SK-N-SH (cell line): Measurements from ENCODE around the gene TRIP10. TPM values are rescaled to one million over a fixed set of nuclear protein-coding genes. Genes with fewer than 3 reads are reported as not detected.
"Not testable (repeated sequence)": the region's sequence is repeated elsewhere in the genome, so short reads cannot be mapped to it uniquely, and the experiment has no call there.

Source experiments
- CTCF ChIA-PET: fragments of 300-600, 350-600 bp; formaldehyde crosslinking; extraction: SDS; loops from one replicate; lab custom pipeline; 2021; lab: Yijun Ruan, JAX
- POLR2A ChIA-PET: fragments of 350-600 bp; sonication (Branson Sonifier 250); formaldehyde crosslinking; extraction: SDS; loops from one replicate; lab custom pipeline; 2020; ENCODE audit warnings: antibody characterized with exemption, inconsistent platforms; lab: Yijun Ruan, JAX
- DNase-seq: peaks from one replicate; pipeline ENCODE4 v3.0.0; 2012
- H2AFZ ChIP-seq: fragments of 200-600 bp; sonication (generic); 2 replicates; pipeline ENCODE4 v1.8.1; 2016; ENCODE audit warnings: antibody characterized with exemption, mild to moderate bottlenecking, low read depth
- H3F3A ChIP-seq: fragments of 200-600 bp; sonication (generic); replicated peaks from 2 replicates; pipeline ENCODE3; 2016; ENCODE audit warnings: antibody characterized with exemption, mild to moderate bottlenecking; ENCODE audit not compliant: insufficient read depth
- H3K27ac ChIP-seq, 2 experiments: fragments of 200-500 bp in 1 of 2; fragments of 200-600 bp in 1 of 2; sonication (Bioruptor generic) in 1 of 2; sonication (generic), shearing (Covaris generic) in 1 of 2; 2 replicates each; pipeline versions ENCODE4 v1.5.1 to v1.6.1; 2014 to 2016; ENCODE audit warnings: low read depth in 2 of 2, inconsistent platforms in 1 of 2, low read length in 1 of 2, mild to moderate bottlenecking in 1 of 2, mixed read lengths in 1 of 2
- H3K27me3 ChIP-seq: fragments of 200-600 bp; sonication (generic), shearing (Covaris generic); 2 replicates; pipeline ENCODE4 v1.6.1; 2016; ENCODE audit warnings: mixed run types; ENCODE audit not compliant: insufficient read depth
- H3K36me3 ChIP-seq, 2 experiments: fragments of 200-500 bp in 1 of 2; fragments of 200-600 bp in 1 of 2; sonication (Bioruptor generic) in 1 of 2; sonication (generic) in 1 of 2; replicated peaks in 1 of 2; 2 replicates each; pipeline versions ENCODE3 to v1.5.1; 2014 to 2016; ENCODE audit warnings: low read length in 1 of 2, mild to moderate bottlenecking in 1 of 2; ENCODE audit not compliant: insufficient read depth in 2 of 2, control insufficient read depth in 1 of 2
- H3K4me1 ChIP-seq, 2 experiments: fragments of 200-500 bp in 1 of 2; fragments of 200-600 bp in 1 of 2; sonication (Bioruptor generic) in 1 of 2; sonication (generic), shearing (Covaris generic) in 1 of 2; 2 replicates each; pipeline versions ENCODE4 v1.5.1 to v1.6.1; 2014 to 2016; ENCODE audit warnings: low read depth in 1 of 2, low read length in 1 of 2, mixed run types in 1 of 2; ENCODE audit not compliant: insufficient read depth in 2 of 2, control insufficient read depth in 1 of 2
- H3K4me2 ChIP-seq: fragments of 200-600 bp; sonication (generic), shearing (Covaris generic); 2 replicates; pipeline ENCODE4 v1.6.1; 2017; ENCODE audit warnings: mixed run types
- H3K4me3 ChIP-seq, 2 experiments: fragments of 200-500 bp in 1 of 2; fragments of 200-600 bp in 1 of 2; sonication (Bioruptor generic) in 1 of 2; sonication (generic), shearing (Covaris generic) in 1 of 2; 2 replicates each; pipeline versions ENCODE4 v1.5.1 to v1.8.1; 2014 to 2016; ENCODE audit warnings: low read depth in 2 of 2, inconsistent platforms in 1 of 2, low read length in 1 of 2, mild to moderate bottlenecking in 1 of 2, mixed read lengths in 1 of 2, moderate library complexity in 1 of 2
- H3K79me2 ChIP-seq: fragments of 200-600 bp; sonication (generic); 2 replicates; pipeline ENCODE4 v1.8.1; 2017; ENCODE audit warnings: mild to moderate bottlenecking; ENCODE audit not compliant: insufficient read depth
- H3K9ac ChIP-seq: fragments of 200-600 bp; sonication (generic); 2 replicates; pipeline ENCODE4 v1.6.1; 2017; ENCODE audit warnings: mixed run types
- H3K9me2 ChIP-seq: fragments of 200-600 bp; sonication (generic); 2 replicates; pipeline ENCODE4 v1.6.1; 2017; ENCODE audit warnings: mixed run types
- H3K9me3 ChIP-seq: fragments of 200-600 bp; sonication (generic); 2 replicates; pipeline ENCODE4 v1.6.1; 2017; ENCODE audit warnings: mixed run types, mild to moderate bottlenecking, moderate library complexity
- H4K20me1 ChIP-seq: fragments of 200-600 bp; sonication (generic); 2 replicates; pipeline ENCODE4 v1.6.1; 2017; ENCODE audit warnings: mild to moderate bottlenecking, mixed run types; ENCODE audit not compliant: insufficient read depth
- ELF1 ChIP-seq: IDR thresholded peaks from 2 replicates; pipeline ENCODE4 v1.4.0; 2012
- EZH2phosphoT487 ChIP-seq: fragments of 200-600 bp; sonication (generic); IDR thresholded peaks from 2 replicates; pipeline ENCODE4 v1.6.1; 2017; ENCODE audit warnings: low read depth, mixed run types, mild to moderate bottlenecking, antibody characterized with exemption, moderate library complexity, borderline replicate concordance
- JUND ChIP-seq: IDR thresholded peaks from 2 replicates; pipeline ENCODE4 v1.4.0; 2012
- MEF2A ChIP-seq: IDR thresholded peaks from 2 replicates; pipeline ENCODE4 v1.4.0; 2012; ENCODE audit warnings: low read depth, borderline replicate concordance
- PBX3 ChIP-seq: IDR thresholded peaks from 2 replicates; pipeline ENCODE4; 2012
- RFX5 ChIP-seq: IDR thresholded peaks from 2 replicates; pipeline ENCODE4 v1.6.1; 2012; ENCODE audit warnings: mild to moderate bottlenecking, improper control_type of control experiment, low read length
- TCF12 ChIP-seq: IDR thresholded peaks from 2 replicates; pipeline ENCODE4 v1.4.0; 2012
- TEAD4 ChIP-seq: IDR thresholded peaks from 2 replicates; pipeline ENCODE4 v1.4.0; 2012; ENCODE audit warnings: mild to moderate bottlenecking, borderline replicate concordance; ENCODE audit not compliant: insufficient read depth
- WGBS: methylation state at CpG from one replicate; pipeline ENCODE4 v1.1.6; 2017; ENCODE audit warnings: low lambda C conversion rate; 5-methylcytosine and 5-hydroxymethylcytosine counted together
- polyA plus RNA-seq, 3 experiments: library from polyadenylated mRNA; depleted of rRNA; stranded (reverse); fragments of >200 nt; gene quantifications; 2 replicates each; pipeline ENCODE4 v1.2.3, GENCODE V29; 2012
- TF ChIP-seq, protein P1 (sequence below): IDR thresholded peaks from 2 replicates; pipeline ENCODE4 v1.4.0; 2012; ENCODE audit warnings: low read depth, borderline replicate concordance

The TRIP10 gene
- polyA plus RNA-seq, 1 of the 3 experiments (the other 2 are of a cell fraction), result 42.9 TPM

- CTCF ChIA-PET, result interaction anchor here (1.1 kb wide), 1 partner anchor 155 kb away, joined by 5 read pairs; no protein-coding TSS in a partner anchor
- 39% methylated on average over 3 of the region's 16 CpGs for WGBS
Measured at GRCh38 chr19:6707658-6708018, 31.8 kb upstream of the TRIP10 start.

GRCh38 chr19:6708346-6708745 is 31.1 kb upstream of the TRIP10 start:
- H3K4me2 ChIP-seq, result no peak overlapping the region
- no peaks in the 10 kb centered on the region for H3K79me2 ChIP-seq

More at GRCh38 chr19:6707658-6708018, 31.8 kb upstream of the TRIP10 start:
- Histone ChIP-seq H3K4me2 (no peak overlapping the region), H3K27me3 (peaks cover 34% of the 10 kb centered on the region), H3K9me2 (no peaks in the 10 kb centered on the region), H3K79me2 (no peaks in the 10 kb centered on the region), H3K27ac (no peak overlapping the region), H3K9ac (no peak overlapping the region), H3K9me3 (no peaks in the 10 kb centered on the region), H2AFZ (no peak overlapping the region), H3F3A (no peaks in the 10 kb centered on the region), H4K20me1 (no peaks in the 10 kb centered on the region), H3K36me3 (no peaks in the 10 kb centered on the region), H3K4me1 (no peaks in the 10 kb centered on the region), H3K4me3 (no peak overlapping the region)
- TF ChIP-seq JUND, result no peak
- TF ChIP-seq, protein P1, sequence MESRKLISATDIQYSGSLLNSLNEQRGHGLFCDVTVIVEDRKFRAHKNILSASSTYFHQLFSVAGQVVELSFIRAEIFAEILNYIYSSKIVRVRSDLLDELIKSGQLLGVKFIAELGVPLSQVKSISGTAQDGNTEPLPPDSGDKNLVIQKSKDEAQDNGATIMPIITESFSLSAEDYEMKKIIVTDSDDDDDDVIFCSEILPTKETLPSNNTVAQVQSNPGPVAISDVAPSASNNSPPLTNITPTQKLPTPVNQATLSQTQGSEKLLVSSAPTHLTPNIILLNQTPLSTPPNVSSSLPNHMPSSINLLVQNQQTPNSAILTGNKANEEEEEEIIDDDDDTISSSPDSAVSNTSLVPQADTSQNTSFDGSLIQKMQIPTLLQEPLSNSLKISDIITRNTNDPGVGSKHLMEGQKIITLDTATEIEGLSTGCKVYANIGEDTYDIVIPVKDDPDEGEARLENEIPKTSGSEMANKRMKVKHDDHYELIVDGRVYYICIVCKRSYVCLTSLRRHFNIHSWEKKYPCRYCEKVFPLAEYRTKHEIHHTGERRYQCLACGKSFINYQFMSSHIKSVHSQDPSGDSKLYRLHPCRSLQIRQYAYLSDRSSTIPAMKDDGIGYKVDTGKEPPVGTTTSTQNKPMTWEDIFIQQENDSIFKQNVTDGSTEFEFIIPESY, result no peak
- TF ChIP-seq TEAD4, result no peak
- no peak for TF ChIP-seq TCF12
- no peak for TF ChIP-seq MEF2A
- TF ChIP-seq RFX5, result no peak
- POLR2A ChIA-PET, result no interaction called here
- DNase-seq, result no peak

DNA sequence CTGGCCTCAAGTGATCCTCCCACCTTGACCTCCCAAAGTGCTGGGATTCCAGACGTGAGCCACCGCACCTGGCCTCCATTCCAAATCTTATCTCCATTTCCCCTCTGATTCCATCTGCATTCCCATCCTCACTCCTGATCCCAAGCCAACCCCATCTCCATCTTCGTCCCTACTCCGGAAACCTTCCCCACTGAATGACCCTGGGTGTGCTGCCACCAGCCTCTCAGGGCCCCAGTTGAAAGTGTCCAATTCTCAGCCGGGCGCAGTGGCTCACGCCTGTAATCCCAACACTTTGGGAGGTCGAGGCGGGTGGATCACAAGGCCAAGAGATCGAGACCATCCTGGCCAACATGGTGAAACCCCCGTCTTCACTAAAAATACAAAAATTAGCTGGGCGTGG is 30.6 kb upstream of the TRIP10 start:
- H3K27me3 ChIP-seq, result peaks cover 31% of the 10 kb centered on the region
- CTCF ChIA-PET, H2AFZ ChIP-seq, H4K20me1 ChIP-seq, H3K4me1 ChIP-seq, H3K27ac ChIP-seq, POLR2A ChIA-PET, H3K9me2 ChIP-seq, DNase-seq, H3F3A ChIP-seq, H3K9me3 ChIP-seq, H3K4me2 ChIP-seq, H3K36me3 ChIP-seq, H3K9ac ChIP-seq, H3K79me2 ChIP-seq, H3K4me3 ChIP-seq: not testable (repeated sequence)
- 55% methylated on average over 12 of the region's 12 CpGs for WGBS

More at GRCh38 chr19:6708346-6708745, 31.1 kb upstream of the TRIP10 start:
- TF ChIP-seq EZH2phosphoT487, result no peak
- no peak for TF ChIP-seq ELF1
- TF ChIP-seq TCF12, result no peak
- TF ChIP-seq PBX3, result no peak
- TF ChIP-seq, all 33 proteins: peak for 0
- POLR2A ChIA-PET, result no interaction called here
- Histone ChIP-seq H3K4me1 (no peaks in the 10 kb centered on the region), H3F3A (no peaks in the 10 kb centered on the region), H3K9me3 (no peaks in the 10 kb centered on the region), H3K4me3 (no peak overlapping the region), H3K36me3 (no peaks in the 10 kb centered on the region), H3K9me2 (no peaks in the 10 kb centered on the region), H3K27me3 (peaks cover 31% of the 10 kb centered on the region), H2AFZ (no peak overlapping the region), H3K9ac (no peak overlapping the region), H3K27ac (no peak overlapping the region), H4K20me1 (no peaks in the 10 kb centered on the region)
- WGBS, result 39% methylated on average over 3 of the region's 3 CpGs
- CTCF ChIA-PET, result interaction anchor here (1.1 kb wide), 1 partner anchor 155 kb away, joined by 5 read pairs; no protein-coding TSS in a partner anchor
- DNase-seq, result no peak
